GM18517 (cell line): Measurements from ENCODE around the gene RNF26.

Experiments
- ATAC-seq: cut with Tn5 transposase; IDR thresholded peaks from one replicate; pipeline ENCODE4 v1.9.1; 2021; ENCODE audit warnings: mild to moderate bottlenecking, moderate library complexity; ENCODE audit not compliant: unreplicated experiment

The RNF26 gene

DNA sequence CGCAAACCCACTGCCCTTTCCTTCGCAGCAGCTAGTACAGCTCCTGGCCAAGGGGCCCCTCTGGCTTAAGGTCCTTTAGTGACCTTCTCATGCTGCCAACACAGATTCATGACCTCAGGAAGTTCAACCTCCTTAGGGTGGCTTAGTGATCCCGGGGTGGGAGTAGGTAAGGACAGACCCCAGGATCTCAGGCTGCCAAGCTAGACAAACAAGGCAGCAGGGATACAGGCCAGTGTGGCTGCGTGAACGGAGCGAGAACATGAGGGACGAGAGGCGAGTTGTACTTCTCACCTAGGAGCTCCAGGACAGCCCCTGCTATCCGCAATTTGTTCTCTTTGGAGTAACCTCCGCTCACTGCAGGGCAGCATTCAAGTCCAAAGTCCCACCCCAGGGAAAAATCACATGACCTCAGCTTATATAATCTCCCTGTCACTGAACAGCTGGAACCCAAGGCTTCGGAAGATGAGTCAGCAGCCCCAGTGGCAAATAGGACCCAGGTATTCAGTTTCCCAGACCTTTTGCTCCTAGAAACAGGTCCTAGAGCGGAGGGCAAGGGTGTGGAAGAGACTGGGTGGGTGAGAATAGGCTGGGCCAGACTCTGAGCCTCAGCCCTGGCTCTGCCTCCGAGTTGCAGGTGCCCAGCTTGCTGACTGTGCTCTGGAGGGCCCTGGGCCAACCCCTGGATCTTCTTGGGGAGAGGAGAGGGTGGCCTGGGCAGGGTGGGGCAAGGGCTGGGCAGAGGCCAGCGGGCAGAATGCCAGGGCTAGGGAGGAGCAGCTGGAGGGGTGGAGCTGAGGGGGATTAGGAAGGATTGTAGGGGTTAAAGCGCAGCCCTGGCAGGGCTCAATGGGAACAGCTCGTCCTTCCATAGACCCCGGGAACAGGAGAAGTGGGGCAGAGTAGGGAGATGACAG is 34.1 kb downstream of the RNF26 start:
- no peak for ATAC-seq

DNA sequence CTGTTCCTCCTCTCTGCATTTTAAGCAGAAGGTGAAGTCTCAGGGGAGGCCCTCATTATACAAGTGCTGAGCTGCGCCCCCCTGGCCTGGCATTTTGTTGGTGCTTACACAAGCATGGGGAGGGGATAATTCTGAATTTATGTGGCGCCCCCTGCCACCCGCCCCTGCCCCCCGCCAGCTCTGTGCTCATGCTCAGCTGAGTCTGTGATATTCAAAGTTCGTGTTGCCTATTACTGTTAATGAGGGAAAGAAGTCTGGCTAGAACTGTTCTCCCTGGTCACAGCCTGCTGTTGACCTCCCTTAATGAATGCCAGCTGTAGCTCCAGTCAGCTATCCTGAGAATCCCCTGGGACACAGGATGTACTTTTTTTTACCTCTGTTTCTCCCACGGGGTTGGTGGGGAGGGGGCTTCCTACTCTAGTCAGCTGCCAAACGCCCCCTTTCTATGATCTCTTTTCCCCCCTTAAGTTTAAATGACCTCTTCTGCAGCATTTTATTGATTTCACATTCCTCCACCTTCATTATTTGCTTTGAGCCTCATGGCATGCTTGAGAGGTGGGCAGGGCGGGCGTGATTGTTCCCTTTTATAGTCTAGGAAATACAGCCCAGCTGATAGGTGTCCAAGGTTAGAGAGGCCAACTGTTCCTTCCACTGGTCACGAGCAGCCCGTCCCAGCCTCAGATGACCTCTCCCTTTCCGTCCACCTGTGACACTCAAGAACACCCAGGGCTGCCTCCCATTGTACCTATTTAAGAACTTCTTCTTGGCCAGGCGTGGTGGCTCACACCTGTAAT is 35.0 kb downstream of the RNF26 start:
- ATAC-seq, result no peak

DNA sequence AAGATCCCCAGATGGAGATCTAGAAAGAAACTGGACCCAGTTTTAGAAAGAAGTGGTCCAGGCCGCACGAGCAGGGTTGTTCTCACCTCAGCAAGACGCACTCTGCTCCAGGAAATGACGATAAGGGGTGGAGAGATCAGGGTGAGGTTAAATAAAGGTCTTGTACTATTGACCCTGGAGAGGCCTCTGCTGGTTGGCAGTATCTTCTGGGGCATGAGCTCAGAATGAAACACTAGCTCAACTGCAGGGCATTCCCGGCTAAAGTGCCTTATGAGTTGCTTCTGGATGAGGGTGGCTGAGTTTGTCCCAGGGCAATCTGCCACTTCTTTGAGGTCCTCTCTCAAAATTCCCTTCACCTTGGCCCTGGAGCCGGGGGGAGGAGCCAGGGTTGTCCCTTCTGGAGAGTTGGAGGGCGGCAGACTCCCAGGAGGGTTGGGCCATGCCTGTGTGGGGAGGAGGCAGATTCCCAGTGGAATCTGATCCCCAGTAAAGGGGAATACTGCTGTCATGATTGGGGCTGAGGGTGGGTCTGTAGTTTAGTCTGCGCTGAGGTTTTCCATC is 36.2 kb downstream of the RNF26 start:
- ATAC-seq, result no peak

DNA sequence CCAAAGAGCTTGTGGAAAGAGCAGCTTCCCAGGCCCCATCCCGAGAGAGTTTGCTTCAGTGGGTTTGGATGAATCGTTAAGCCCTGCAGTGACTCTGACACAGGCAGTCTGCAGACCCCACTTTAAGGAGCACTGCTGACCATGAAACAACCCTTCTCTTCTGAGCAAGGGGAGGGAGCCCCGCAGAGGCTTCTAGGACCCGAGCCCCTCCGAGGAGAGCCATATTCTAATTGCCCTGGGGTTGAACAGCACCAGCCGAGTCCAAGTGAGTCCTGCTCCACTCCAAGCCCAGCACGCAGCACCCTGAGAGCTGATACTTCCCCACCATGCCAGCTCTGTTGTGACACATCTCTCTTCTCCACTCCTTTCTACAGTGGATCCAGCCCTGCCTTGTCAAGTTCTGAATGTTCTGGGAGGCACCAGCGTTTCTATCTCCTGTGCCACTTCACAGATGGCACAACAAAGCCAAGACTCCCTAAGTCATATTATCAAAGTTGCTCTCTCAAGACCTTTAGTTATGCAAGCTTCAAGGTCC is 36.8 kb downstream of the RNF26 start:
- ATAC-seq, result no peak

DNA sequence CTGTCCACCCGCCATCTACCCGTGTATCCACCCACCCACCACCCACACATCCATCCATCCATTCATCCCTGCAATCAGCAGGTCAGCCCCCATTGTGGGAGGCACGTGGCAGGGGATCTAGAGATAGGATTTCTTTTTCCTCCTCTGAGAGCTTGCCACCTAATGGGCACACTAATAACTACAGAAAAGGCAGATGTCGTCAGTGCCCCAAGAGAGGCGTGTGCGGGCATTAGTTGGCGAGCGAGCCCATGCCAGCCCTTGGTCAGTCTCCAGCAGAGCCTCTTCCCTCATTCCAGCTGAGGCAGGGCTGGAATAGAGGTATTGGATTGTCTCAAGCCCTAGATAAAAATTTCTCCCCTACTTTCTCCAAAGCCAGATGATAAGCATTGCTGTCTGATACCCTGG is 37.5 kb downstream of the RNF26 start:
- no peak for ATAC-seq

DNA sequence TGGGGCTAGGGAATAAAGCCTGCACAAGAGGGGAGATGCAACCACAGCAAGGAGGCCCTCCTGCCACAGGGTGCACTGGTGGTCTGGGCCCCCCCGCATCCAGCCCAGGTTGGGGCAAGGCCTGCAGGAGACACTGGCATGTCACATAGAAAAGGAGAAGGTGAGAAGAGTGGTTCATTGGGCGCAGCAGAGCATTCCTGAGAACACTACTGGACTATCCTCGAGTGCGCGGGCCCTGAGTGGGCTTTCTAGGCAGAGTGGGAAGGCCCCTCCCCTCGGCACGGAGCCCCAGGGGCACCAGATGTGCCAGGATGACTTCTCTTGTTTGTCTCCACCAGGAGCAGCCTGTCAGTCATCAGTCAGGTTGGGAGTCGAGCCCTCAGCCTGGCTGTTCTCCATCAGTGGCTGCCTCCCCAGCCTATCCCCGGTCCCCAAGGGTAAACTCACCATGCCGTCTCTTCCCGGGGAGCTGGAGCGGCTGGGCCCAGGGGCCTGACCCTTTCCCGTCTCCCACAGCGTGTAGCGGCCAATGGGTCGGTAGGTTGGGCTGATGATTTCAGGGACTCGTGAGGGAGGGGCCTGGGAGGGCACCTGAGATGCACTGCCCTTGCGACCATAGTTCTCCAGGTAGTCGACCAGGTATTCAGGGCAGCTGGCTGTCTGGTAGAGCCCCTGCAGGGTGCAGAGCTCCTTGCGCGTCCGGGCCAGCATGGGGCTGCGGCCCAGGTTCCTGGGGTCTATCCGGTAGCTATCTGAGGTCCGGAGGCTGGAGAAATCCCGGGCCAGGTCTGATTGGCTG is 38.1 kb downstream of the RNF26 start:
- no peak for ATAC-seq

DNA sequence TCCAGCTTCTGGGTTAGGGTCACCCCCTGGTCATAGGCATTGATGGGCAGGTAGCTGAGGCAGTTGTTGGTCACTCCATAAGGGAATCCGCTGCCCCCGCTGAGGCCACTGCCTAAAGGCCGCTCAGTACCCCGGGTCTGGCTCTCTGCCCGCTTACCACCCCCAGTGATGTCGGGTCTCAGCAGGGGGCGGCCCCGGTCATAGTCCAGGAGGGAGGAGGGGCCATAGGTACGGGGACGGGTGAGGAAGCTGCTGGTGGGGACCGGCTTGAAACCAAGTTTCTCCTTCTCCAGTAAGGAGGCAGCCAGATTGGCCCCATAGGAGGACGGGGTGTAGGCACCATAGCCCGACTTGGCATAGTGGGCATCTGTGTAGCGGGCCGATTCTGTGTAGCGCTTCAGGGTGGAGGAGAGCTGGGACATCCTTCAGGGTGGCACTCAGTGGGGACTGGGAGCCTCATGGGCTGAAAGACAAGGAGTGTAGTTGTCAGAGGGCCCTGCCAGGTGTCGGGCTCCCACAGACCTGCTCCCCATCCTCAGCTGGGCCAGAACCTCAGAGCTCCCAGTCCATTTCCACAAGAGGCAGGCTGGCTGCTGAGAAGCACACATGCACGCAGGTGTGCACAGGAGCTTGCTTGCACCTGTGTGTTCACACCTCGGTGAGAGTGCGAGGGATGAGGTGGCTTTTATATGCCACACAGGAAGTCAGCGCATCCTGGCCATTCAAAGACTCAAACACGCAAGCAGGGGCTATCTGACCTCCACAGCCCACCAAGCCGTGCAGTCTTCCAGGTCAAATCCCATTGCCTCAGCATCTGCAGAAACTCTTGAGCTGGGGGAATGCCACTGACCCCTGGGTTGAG is 39.0 kb downstream of the RNF26 start:
- no peak for ATAC-seq

DNA sequence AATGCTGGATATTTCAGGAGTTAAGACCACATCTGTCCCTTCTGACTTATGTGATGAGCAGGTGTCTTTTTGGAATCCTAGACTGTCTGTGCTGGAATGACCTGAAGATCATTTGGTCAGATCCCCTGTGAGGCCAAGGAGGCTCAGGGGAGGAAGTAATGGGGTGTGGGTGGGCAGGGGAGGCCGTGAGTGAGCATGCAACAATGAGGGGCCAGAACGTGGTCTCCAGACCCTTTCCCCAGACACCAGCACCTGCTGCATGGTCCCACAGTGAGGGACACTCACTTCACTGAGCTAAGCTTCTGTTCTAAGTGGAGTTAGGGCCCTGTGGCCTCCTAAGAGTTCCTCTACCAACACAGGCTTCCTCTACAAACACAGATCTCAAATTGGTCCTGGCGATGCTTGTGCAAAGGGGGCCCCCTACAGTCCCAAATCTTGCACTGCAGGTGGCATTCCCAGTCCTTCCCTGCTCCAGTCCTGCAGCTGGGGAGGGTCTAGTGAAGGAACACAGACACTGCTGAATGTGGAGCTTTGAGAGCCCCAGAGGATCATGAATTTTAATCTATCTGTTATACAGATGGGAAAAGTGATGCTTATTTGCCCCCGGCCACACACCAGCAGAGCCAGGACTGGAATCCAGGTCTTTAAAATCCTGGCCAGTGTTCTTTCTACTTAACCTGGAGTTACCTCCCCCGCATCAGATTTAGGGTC is 39.7 kb downstream of the RNF26 start:
- ATAC-seq, result no peak

DNA sequence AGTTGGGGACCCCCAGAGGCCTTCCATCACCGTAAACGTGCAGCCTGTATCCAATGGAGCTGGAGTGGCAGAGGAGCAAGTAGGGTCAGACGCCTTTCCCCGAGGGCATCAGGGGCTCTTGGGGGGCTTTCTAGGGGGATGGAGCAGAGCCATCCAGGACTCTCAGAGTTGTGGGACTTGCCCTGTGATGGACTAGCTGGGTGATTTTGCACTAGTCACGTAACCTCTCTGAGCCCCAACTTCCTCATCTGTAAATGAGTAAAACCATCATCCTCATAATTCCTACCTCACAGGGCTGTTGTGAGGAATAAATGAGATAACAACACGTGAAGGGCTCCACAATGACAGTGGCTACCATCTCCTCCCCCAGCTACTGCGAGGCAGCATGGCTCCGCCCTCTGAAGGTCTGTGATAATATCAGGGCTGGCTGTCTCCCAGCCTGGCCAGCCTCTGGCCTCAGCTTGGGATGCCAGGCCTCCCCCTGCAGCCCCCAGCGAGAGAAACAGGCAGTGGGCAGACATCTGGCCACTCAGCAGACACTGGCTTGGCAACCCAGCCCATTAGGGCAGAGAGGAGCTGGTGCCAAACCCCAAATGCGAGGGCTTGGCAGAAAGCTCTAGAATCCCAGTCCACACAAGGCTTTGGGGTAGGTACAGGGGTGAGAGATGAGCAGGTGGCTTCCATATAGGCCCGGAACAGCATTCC is 40.5 kb downstream of the RNF26 start:
- no peak for ATAC-seq

DNA sequence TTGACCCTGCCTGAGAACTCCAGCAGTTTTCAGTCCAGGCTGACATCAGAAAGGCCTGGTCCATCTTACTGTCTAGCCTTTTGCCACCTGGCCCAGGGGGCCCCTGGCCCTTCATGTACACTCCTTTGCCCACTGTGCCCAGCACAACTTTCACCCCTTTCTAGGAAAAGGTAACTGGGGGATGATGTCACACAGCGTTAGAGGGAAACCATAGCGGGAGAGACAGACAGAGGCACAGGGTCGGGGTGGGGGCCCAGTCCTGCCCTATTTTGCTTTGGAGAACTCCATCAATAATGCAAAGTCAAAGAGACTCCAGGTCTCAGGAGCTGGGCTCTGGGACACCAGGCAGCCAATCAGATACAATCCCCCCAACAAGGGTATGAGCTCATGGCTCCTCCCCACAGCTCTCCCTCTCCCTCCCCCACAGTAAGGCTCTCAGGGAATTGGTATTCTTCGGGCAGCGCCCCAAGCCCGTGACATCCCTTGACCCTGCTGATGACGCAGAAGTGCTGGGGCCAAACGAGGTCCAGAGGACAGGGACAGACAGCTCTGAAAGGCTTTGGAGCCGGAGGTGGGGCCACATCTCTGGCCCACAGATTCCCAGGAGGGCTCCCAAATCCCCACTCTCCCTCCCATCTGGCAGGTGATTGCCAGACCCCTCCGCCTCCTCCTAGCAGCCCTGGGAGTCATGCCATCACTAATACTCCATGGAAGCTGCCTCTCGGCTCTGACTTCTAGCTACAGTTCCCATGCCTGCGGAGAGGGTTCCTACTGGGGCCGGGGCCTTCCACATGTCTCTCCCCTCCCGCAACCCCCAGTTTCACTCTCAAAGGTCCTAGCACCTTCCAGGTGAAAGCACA is 41.2 kb downstream of the RNF26 start:
- no peak for ATAC-seq

DNA sequence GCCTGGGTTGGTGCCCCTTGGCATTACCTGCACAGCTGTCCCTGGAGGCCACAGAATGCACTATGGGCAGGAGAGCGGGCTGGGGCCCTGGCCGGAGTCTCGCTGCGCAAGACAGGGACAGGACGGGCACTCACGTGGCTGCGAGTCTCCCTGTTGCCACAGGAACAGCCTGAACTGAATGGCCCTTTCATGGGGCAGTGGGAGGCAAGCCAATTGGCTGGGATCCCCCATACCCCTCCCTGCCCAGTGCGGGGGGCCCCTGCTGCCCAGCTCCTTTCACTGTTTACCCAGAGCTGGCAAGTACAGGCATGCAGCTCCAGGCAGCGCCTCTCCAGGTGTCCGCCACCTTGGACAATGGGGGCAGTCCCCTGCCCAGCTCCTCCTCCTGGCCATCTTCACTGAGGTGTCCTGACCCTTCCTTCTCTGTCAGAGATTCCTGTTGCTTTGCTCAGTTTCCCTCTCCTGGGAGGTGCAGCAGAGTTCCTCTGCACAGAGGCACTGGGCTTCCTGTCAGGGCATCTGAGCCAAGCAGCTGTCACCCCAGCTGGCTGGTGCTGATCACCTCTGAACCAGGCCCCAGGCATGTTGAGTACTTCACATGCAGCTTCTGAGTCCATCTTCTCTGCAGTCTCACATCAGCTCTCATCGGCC is 42.0 kb downstream of the RNF26 start:
- no peak for ATAC-seq

DNA sequence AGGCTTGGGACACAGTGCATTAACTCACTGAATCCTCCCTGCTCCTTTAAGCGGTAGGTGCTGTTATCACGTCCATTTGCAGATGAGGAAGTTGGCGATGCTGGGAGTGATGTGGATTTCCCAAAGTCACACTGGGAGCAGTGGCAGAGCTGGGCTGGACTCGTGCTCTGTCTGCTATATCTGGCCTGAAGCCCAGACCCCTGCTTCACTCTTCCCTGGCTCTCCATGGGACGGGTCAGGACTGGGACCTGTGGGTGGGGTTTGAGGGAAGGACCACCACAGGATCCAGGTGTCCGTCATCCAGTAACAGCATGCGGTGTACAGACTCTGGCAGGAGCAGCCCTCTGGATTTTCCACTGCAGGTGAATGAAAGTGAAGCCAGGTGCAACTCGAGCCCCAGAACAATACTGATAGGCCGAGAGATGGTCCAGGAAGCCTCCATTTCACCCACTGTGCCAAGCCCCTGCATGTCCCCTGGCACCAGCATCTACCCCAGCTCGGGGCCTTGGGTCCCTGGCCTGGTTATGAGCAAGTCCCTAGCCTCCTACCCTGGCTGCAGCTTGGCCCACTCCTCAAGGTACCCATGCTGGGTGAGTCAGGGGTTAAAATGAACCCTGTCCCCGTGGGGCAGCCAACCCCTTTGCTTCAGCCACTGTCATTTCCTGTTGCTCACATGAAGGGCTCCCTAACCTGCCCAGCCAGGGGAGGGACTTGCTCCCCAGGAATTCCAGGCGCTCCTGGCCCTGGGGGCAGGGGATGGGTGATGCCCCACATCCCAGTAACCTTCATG is 43.0 kb downstream of the RNF26 start:
- no peak for ATAC-seq

DNA sequence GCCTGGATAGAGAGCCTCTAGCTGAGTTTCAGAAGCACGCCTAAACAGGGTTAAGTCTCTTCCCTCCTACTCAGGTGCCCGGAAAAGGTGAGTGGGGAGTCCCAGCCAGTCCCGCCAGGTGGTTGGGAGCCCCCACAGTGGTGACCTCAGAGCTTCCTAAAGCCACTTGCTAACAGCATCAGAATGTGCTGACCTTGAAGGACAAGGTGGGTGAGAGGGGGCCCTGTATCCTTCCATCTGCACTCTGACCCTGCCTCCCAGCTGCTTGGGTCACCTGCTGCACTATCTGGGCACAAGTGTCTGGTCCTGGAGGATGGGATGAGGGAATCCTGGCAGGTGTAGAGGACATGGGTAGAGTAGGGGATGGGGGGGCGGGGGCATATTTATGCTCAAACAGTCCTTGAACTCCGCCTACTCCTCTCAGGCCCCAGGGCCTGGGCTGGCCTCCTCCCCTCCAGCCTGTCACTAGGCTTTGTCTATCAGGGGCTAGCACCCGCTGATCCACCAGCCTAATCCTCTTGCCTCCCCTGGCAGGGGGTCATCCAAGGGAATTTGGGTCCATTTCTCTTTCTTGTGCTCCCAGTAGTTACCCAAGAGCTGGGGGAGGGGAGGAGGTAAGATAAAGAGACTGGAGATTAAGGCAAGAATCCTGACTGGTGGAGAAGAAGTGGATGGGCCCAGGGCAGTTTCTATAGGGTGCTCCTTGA is 43.8 kb downstream of the RNF26 start:
- no peak for ATAC-seq

DNA sequence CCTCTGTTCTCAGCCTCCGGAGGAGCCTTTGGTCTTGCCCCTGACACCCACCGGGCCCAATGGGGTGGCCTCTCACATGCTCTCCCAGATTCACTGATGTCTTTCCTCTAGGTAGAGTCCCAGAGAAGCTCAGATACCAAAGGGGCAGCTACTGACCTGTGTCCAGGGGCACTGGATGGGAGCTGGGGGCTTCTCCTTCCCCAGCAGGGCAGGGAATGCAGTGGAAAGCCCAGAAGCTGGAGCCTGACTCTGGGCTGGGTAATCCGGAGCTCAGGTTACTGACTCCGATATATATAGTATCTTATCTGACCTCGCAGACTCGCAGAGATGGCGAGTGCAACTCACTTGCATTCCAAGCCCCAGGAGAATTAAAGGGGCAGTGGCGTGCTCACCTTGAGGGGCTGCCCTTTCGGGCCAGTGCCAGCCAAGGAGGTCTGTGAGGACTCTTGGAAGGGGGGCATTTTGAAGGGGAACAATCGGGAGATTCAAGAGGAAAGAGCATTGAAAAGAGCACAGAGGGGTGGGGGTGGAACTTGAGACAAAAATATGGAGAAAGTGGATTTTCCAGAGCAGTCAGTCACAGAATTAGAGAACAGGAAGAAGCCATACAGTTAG is 44.6 kb downstream of the RNF26 start:
- no peak for ATAC-seq

DNA sequence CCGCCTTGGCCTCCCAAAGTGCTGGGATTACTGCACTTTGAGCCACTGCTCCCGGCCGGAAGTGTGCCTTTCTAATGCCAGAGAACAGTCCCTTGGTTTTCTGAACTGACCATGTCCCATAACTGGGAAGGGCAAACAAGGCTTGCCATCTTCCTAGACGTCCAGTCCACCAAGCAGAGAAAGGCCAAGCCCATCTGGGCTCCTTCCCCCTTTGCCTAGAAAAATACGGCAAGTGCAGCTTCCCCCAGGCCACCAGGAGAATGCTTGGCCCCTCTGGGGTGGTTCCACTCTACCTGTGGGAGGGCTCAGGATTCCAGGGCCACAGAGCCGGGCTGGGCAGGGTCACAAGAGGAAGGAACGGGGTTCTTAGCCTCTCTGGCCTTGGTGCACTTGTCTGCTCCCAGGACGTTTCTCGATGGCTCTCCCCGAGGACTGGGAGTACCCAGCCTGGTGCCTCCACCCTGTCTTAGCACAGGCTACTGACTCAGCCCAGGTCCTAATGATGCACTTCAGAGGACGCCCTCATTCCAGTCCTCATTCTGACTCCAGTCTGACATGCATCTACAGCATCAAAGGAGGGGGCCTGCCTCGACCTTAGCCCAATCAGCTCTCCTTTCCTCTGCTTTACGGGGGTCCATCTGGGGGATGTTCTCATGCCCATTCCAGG is 46.0 kb downstream of the RNF26 start:
- no peak for ATAC-seq
